ENCODE measurements around the gene RTP5.

DNA sequence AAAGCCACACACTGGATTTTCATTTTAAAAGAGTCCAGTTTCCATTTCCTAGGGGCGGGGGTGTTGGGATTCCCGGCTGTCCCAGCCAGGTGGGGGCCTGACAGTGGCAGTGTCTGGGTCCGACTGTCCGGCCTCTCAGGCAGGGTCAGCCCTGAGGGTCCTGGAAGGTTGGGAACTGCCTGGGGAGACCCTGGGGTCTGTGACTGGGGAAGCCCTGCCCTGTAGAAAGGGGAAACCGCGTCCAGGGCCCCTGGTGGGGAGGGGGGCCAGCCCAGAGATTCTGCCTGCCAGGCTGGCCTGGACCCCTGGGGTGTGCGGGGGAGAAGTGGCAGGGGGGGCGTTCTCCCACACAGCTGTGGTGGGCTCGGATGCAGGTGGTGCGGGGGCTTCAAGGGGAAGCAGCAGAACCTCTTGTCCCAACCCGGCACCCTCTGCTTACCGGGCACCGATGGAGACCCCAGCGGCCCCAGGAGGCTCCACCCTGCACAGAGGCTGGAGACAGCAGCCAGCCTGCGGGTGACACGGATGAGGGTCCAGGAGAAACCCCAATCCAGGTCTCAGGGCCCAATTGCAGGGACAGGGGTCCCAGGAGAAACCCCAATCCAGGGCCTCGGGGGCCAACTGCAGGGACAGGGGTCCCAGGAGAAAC is 4.9 kb downstream of the RTP5 start:
- TF ChIP-seq, protein P1, sequence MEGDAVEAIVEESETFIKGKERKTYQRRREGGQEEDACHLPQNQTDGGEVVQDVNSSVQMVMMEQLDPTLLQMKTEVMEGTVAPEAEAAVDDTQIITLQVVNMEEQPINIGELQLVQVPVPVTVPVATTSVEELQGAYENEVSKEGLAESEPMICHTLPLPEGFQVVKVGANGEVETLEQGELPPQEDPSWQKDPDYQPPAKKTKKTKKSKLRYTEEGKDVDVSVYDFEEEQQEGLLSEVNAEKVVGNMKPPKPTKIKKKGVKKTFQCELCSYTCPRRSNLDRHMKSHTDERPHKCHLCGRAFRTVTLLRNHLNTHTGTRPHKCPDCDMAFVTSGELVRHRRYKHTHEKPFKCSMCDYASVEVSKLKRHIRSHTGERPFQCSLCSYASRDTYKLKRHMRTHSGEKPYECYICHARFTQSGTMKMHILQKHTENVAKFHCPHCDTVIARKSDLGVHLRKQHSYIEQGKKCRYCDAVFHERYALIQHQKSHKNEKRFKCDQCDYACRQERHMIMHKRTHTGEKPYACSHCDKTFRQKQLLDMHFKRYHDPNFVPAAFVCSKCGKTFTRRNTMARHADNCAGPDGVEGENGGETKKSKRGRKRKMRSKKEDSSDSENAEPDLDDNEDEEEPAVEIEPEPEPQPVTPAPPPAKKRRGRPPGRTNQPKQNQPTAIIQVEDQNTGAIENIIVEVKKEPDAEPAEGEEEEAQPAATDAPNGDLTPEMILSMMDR (IDR thresholded peaks at IDR 0.05) = no peak
- no peak for TF ChIP-seq POLR2AphosphoS5 (IDR thresholded peaks at IDR 0.05)
- TF ChIP-seq POLR2A (IDR thresholded peaks at IDR 0.05) = no peak
- TF ChIP-seq EP300 (IDR thresholded peaks at IDR 0.05) = no peak
